SKM-1 treated with dmso at 0.1 percent for 144 hours (cell line): ENCODE results near the gene ZNF609.

Experiments used
- DNase-seq: peaks from one replicate; lab custom pipeline; 2025; ENCODE audit not compliant: unreplicated experiment; lab: John Stamatoyannopoulos, UW

The ZNF609 gene

GRCh38 chr15:64712353-64712752 is 252.0 kb downstream of the ZNF609 start:
- DNase-seq: no peak

- no peak for DNase-seq
These were observed 253.2 kb downstream of the ZNF609 start for GRCh38 chr15:64713592-64713991.

GRCh38 chr15:64716452-64716851 is 256.1 kb downstream of the ZNF609 start:
- DNase-seq: no peak

- no peak for DNase-seq
These were observed 256.8 kb downstream of the ZNF609 start for GRCh38 chr15:64717130-64717529.

GRCh38 chr15:64717735-64718495 is 257.5 kb downstream of the ZNF609 start:
- no peak for DNase-seq

GRCh38 chr15:64720188-64720587 is 259.8 kb downstream of the ZNF609 start:
- DNase-seq: no peak

- no peak for DNase-seq
These were observed 269.8 kb downstream of the ZNF609 start for GRCh38 chr15:64730151-64730550.

GRCh38 chr15:64731012-64731804 is 270.8 kb downstream of the ZNF609 start:
- DNase-seq: peak; percentile 62

GRCh38 chr15:64731805-64732151 is 271.4 kb downstream of the ZNF609 start:
- no peak for DNase-seq

GRCh38 chr15:64732156-64732860 is 271.9 kb downstream of the ZNF609 start:
- DNase-seq: no peak
